MM.1S (cell line): ENCODE data around the gene OR8B4.

Experiments used
- EZH2 ChIP-seq: fragments of 300-600 bp; sonication (generic); optimal IDR thresholded peaks from 2 replicates; pipeline ENCODE3; 2017; ENCODE audit warnings: low read depth, mild to moderate bottlenecking, antibody characterized with exemption, low read length, mixed read lengths
- EZH2phosphoT487 ChIP-seq: fragments of 300-600 bp; sonication (generic); IDR thresholded peaks from 2 replicates; pipeline ENCODE4 v1.6.1; 2018; ENCODE audit warnings: antibody characterized with exemption, low read length
- TF ChIP-seq, protein P1 (sequence below): fragments of 300-600 bp; sonication (generic); IDR thresholded peaks from 2 replicates; pipeline ENCODE4 v1.5.1; 2016; ENCODE audit warnings: antibody characterized with exemption, low read length, mixed read lengths

DNA sequence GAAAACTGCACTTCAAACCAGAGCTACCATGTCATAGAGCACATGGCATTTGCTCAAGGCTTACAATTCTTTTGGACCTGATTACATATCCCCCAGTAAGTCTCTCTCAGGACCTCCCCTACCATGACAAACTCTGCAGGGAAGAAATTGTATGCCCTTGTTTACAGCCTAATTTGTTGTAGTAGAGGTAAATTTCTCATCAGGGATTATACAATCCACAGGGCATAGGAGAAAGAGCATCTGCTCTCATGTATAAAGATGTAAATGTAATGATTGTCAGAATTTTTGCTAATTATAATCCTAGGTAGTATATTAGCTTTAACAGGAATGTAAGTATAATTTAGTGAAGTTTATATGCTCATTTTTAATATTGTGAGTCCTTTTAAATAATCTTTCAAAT, 25.7 kb downstream of the OR8B4 start, which contains the start of gene OR8B3:
- TF ChIP-seq, protein P1, sequence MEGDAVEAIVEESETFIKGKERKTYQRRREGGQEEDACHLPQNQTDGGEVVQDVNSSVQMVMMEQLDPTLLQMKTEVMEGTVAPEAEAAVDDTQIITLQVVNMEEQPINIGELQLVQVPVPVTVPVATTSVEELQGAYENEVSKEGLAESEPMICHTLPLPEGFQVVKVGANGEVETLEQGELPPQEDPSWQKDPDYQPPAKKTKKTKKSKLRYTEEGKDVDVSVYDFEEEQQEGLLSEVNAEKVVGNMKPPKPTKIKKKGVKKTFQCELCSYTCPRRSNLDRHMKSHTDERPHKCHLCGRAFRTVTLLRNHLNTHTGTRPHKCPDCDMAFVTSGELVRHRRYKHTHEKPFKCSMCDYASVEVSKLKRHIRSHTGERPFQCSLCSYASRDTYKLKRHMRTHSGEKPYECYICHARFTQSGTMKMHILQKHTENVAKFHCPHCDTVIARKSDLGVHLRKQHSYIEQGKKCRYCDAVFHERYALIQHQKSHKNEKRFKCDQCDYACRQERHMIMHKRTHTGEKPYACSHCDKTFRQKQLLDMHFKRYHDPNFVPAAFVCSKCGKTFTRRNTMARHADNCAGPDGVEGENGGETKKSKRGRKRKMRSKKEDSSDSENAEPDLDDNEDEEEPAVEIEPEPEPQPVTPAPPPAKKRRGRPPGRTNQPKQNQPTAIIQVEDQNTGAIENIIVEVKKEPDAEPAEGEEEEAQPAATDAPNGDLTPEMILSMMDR, result no peak
- no peak for TF ChIP-seq EZH2
- no peak for TF ChIP-seq EZH2phosphoT487
